BLaER1 treated with 17β-estradiol and CSF1 and Interleukin-3, amounts not matched to agents 10 nM and 100 nM (cell line): ENCODE data around the gene TXLNA.
"Not testable (repeated sequence)": the region's sequence is repeated elsewhere in the genome, so short reads cannot be mapped to it uniquely, and the experiment has no call there.

Experiments
- H3K27ac ChIP-seq, 11 experiments: shearing (Covaris generic); formaldehyde crosslinking; 2 replicates each; pipeline ENCODE4 v1.8.1; 2022
- H3K27me3 ChIP-seq, 11 experiments: shearing (Covaris generic); formaldehyde crosslinking; 2 replicates each; pipeline ENCODE4 v1.8.1; 2022
- H3K36me3 ChIP-seq, 11 experiments: shearing (Covaris generic); formaldehyde crosslinking; 2 replicates each; pipeline ENCODE4 v1.8.1; 2022
- H3K4me1 ChIP-seq, 10 experiments: shearing (Covaris generic); formaldehyde crosslinking; 2 replicates each; pipeline ENCODE4 v1.8.1; 2022
- H3K4me2 ChIP-seq, 11 experiments: shearing (Covaris generic); formaldehyde crosslinking; 2 replicates each; pipeline ENCODE4 v1.8.1; 2022
- H3K4me3 ChIP-seq, 10 experiments: shearing (Covaris generic); formaldehyde crosslinking; 2 replicates each; pipeline ENCODE4 v1.8.1; 2022
- H3K9ac ChIP-seq, 11 experiments: shearing (Covaris generic); formaldehyde crosslinking; 2 replicates each; pipeline ENCODE4 v1.8.1; 2022
- H3K9me3 ChIP-seq, 11 experiments: shearing (Covaris generic); formaldehyde crosslinking; replicated peaks in 1 of 11; 2 replicates each; pipeline ENCODE4 v1.8.1; 2022
- H4K20me1 ChIP-seq, 11 experiments: shearing (Covaris generic); formaldehyde crosslinking; 2 replicates each; pipeline ENCODE4 v1.8.1; 2022
- Cebpa-rat ChIP-seq, 11 experiments: shearing (Covaris generic); IDR thresholded peaks; 2 replicates each; pipeline ENCODE4 v1.8.1; 2022

Gene TXLNA

GRCh38 chr1:32179443-32180185, at the start of gene TXLNA:
Gene TXLNA (plus strand): TSS chr1:32179675. CDS start chr1:32180346, 671 bp downstream.
- Histone ChIP-seq H3K9ac (peak within 1 kb of the TSS; percentile 87 to 94 (median 90)), H3K4me3 (peak within 1 kb of the TSS; percentile 69 to 93 (median 78)), H3K4me2 (peak within 1 kb of the TSS; percentile 86 to 100 (median 95)), H3K4me1 (peaks cover 38 to 51% (median 48%) of the 10 kb centered on the region in 10 experiments), H3K36me3 (peaks cover 32 to 57% (median 45%) of the 10 kb centered on the region in 11 experiments), H4K20me1 (peaks cover 24 to 47% (median 43%) of the 10 kb centered on the region in 11 experiments; a peak in 21 of 22 replicates), H3K27me3 (no peaks in the 10 kb centered on the region), H3K9me3 (no peaks in the 10 kb centered on the region), H3K27ac (peak within 1 kb of the TSS; percentile 86 to 93 (median 91))
- TF ChIP-seq Cebpa-rat (IDR thresholded peaks at IDR 0.05) = no peak

DNA sequence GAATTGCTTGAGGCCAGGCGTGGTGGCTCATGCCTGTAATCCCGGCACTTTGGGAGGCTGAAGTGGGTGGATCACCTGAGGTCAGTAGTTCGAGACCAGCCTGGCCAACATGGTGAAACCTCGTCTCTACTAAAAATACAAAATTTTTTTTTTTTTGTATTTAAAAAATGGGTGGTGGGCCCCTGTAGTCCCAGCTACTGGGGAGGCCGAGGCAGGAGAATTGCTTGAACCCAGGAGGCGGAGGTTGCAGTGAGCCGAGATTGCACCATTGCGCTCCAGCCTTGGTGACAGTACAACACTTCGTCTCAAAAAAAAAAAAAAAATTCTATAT, 45.6 kb upstream of the TXLNA start:
- not testable (repeated sequence) for H3K9ac ChIP-seq, H3K4me2 ChIP-seq, H3K9me3 ChIP-seq, H3K27me3 ChIP-seq, H3K4me3 ChIP-seq
- H4K20me1 ChIP-seq = peaks cover 77 to 100% (median 97%) of the 10 kb centered on the region in 11 experiments
- peaks cover 9 to 34% (median 21%) of the 10 kb centered on the region in 10 experiments for H3K4me1 ChIP-seq
- peaks cover 28 to 100% (median 70%) of the 10 kb centered on the region in 11 experiments for H3K36me3 ChIP-seq
- H3K27ac ChIP-seq = peak overlapping the region in 7 of 11 experiments; percentile 30 to 50 (median 42); a peak in 9 of 22 replicates

DNA sequence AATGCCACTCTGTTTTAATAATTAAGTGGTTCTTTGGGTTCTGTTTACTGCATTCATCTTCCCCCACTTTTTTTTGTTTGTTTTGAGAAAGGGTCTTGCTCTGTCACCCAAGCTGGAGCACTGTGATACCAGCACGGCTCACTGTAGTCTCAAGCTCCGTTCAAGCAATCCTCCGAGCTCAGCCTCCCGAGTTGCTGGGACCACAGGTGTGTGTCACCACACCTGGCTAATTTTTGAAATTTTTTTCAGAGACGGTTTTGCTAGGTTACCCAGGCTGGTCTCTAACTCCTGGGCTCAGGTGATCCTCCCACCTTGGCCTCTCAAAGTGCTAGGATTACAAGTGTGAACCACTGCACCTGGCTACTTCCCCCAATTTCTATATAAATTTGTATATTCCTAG, 42.4 kb upstream of the TXLNA start:
- H3K9me3 ChIP-seq = no peaks in the 10 kb centered on the region
- no peak overlapping the region for H3K4me3 ChIP-seq
- H3K27me3 ChIP-seq = no peaks in the 10 kb centered on the region
- no peak overlapping the region for H3K27ac ChIP-seq
- peaks cover 0 to 25% (median 15%) of the 10 kb centered on the region in 10 experiments; a peak in 15 of 20 replicates for H3K4me1 ChIP-seq
- no peak for TF ChIP-seq Cebpa-rat (IDR thresholded peaks at IDR 0.05)
- H3K4me2 ChIP-seq = no peak overlapping the region
- H3K36me3 ChIP-seq = peaks cover 10 to 77% (median 47%) of the 10 kb centered on the region in 11 experiments; a peak in 20 of 22 replicates
- H4K20me1 ChIP-seq = peaks cover 88 to 100% (median 98%) of the 10 kb centered on the region in 11 experiments
- no peak overlapping the region for H3K9ac ChIP-seq

GRCh38 chr1:32138965-32139364, 40.5 kb upstream of the TXLNA start:
- Histone ChIP-seq H3K9ac (no peak overlapping the region), H3K4me3 (no peak overlapping the region), H4K20me1 (peaks cover 90 to 100% (median 99%) of the 10 kb centered on the region in 11 experiments), H3K9me3 (no peaks in the 10 kb centered on the region), H3K4me2 (no peak overlapping the region), H3K27me3 (no peaks in the 10 kb centered on the region), H3K36me3 (peaks cover 4 to 59% (median 31%) of the 10 kb centered on the region in 11 experiments; a peak in 17 of 22 replicates), H3K4me1 (peaks cover 0 to 21% (median 8%) of the 10 kb centered on the region in 10 experiments; a peak in 8 of 20 replicates), H3K27ac (no peak overlapping the region)
- TF ChIP-seq Cebpa-rat (IDR thresholded peaks at IDR 0.05) = no peak

GRCh38 chr1:32142446-32143301, 36.8 kb upstream of the TXLNA start:
- peaks cover 10 to 43% (median 19%) of the 10 kb centered on the region in 11 experiments; a peak in 21 of 22 replicates for H3K36me3 ChIP-seq
- peaks cover 8 to 17% (median 12%) of the 10 kb centered on the region in 11 experiments; a peak in 21 of 22 replicates for H3K9me3 ChIP-seq
- no peaks in the 10 kb centered on the region for H3K27me3 ChIP-seq
- H3K4me1 ChIP-seq = peaks cover 6 to 30% (median 14%) of the 10 kb centered on the region in 10 experiments; a peak in 11 of 20 replicates
- no peak for TF ChIP-seq Cebpa-rat (IDR thresholded peaks at IDR 0.05)
- H3K9ac ChIP-seq = no peak overlapping the region
- peaks cover 85 to 100% (median 98%) of the 10 kb centered on the region in 11 experiments for H4K20me1 ChIP-seq
- no peak overlapping the region for H3K4me3 ChIP-seq
- H3K4me2 ChIP-seq = no peak overlapping the region
- H3K27ac ChIP-seq = peak overlapping the region in 1 of 11 experiments; percentile 25; a peak in 1 of 22 replicates

GRCh38 chr1:32143302-32143695, 36.2 kb upstream of the TXLNA start:
- H3K4me1 ChIP-seq = peaks cover 6 to 30% (median 14%) of the 10 kb centered on the region in 10 experiments; a peak in 11 of 20 replicates

GRCh38 chr1:32144033-32144432, 35.4 kb upstream of the TXLNA start:
- no peak overlapping the region for H3K4me3 ChIP-seq
- peaks cover 21 to 31% (median 25%) of the 10 kb centered on the region in 11 experiments for H3K9me3 ChIP-seq
- H3K36me3 ChIP-seq = peaks cover 22 to 43% (median 29%) of the 10 kb centered on the region in 11 experiments
- no peak overlapping the region for H3K9ac ChIP-seq
- peaks cover 72 to 100% (median 92%) of the 10 kb centered on the region in 11 experiments for H4K20me1 ChIP-seq
- no peak overlapping the region for H3K4me2 ChIP-seq
- peaks cover under 1 to 25% (median 11%) of the 10 kb centered on the region in 10 experiments; a peak in 11 of 20 replicates for H3K4me1 ChIP-seq
- no peak for TF ChIP-seq Cebpa-rat (IDR thresholded peaks at IDR 0.05)
- H3K27me3 ChIP-seq = no peaks in the 10 kb centered on the region
- H3K27ac ChIP-seq = no peak overlapping the region

More at GRCh38 chr1:32143302-32143695, 36.2 kb upstream of the TXLNA start:
- Histone ChIP-seq H3K9me3 (peaks cover 14 to 24% (median 18%) of the 10 kb centered on the region in 11 experiments), H4K20me1 (peaks cover 79 to 100% (median 98%) of the 10 kb centered on the region in 11 experiments), H3K27ac (peak overlapping the region in 1 of 11 experiments; percentile 25; a peak in 1 of 22 replicates), H3K36me3 (peaks cover 16 to 43% (median 23%) of the 10 kb centered on the region in 11 experiments; a peak in 21 of 22 replicates)
- H3K9ac ChIP-seq, H3K4me3 ChIP-seq, H3K4me2 ChIP-seq, H3K27me3 ChIP-seq: not testable (repeated sequence)

- peaks cover 60 to 100% (median 85%) of the 10 kb centered on the region in 11 experiments; a peak in 21 of 22 replicates for H4K20me1 ChIP-seq
These were observed 31.7 kb upstream of the TXLNA start for GRCh38 chr1:32147799-32148198.

More at GRCh38 chr1:32147799-32148198, 31.7 kb upstream of the TXLNA start:
- not testable (repeated sequence) for H3K4me2 ChIP-seq, H3K27ac ChIP-seq, H3K4me3 ChIP-seq, H3K9ac ChIP-seq, H3K27me3 ChIP-seq
- H3K4me1 ChIP-seq = peaks cover 0 to 27% (median 11%) of the 10 kb centered on the region in 10 experiments; a peak in 11 of 20 replicates
- H3K36me3 ChIP-seq = peaks cover 24 to 55% (median 45%) of the 10 kb centered on the region in 11 experiments
- peaks cover 25 to 36% (median 31%) of the 10 kb centered on the region in 11 experiments for H3K9me3 ChIP-seq
